Measurements from ENCODE around the gene GALNT2.

GALNT2 gene

GRCh38 chr1:230037261-230037660 lies 29.8 kb upstream of the GALNT2 start:
- Histone ChIP-seq H3K27me3 (ENCODE audit: insufficient read depth, poor library complexity, severe bottlenecking) (no peaks in the 10 kb centered on the region), H3K4me3 (replicated peaks; ENCODE audit: insufficient read depth, low read length) (no peak overlapping the region), H3K27ac (replicated peaks) (no peak overlapping the region)
- no peak for DNase-seq (ENCODE audit: low read depth in 1 of 2, low spot score in 1 of 2)
- TF ChIP-seq REST (IDR thresholded peaks at IDR 0.05; ENCODE audit: insufficient replicate concordance, low read depth) (no peak), POLR2AphosphoS5 (IDR thresholded peaks at IDR 0.05; ENCODE audit: low read depth) (no peak), GABPA (IDR thresholded peaks at IDR 0.05; ENCODE audit: low read depth) (no peak), CTCF (IDR thresholded peaks at IDR 0.05; ENCODE audit: insufficient read depth, low read length) (no peak), SPI1 (IDR thresholded peaks at IDR 0.05; ENCODE audit: borderline replicate concordance, low read depth) (no peak)

- no peak overlapping the region for H3K27ac ChIP-seq (replicated peaks)
- DNase-seq (ENCODE audit: low read depth in 1 of 2, low spot score in 1 of 2), result no peak
Observed at GRCh38 chr1:230040440-230040839, 26.6 kb upstream of the GALNT2 start.

GRCh38 chr1:230043081-230043480 lies 24.0 kb upstream of the GALNT2 start:
- DNase-seq (ENCODE audit: low read depth in 1 of 2, low spot score in 1 of 2), result no peak
- TF ChIP-seq GABPA (IDR thresholded peaks at IDR 0.05; ENCODE audit: low read depth) (no peak), POLR2AphosphoS5 (IDR thresholded peaks at IDR 0.05; ENCODE audit: low read depth) (no peak), SPI1 (IDR thresholded peaks at IDR 0.05; ENCODE audit: borderline replicate concordance, low read depth) (no peak), CTCF (IDR thresholded peaks at IDR 0.05; ENCODE audit: insufficient read depth, low read length) (no peak)
- Histone ChIP-seq H3K4me3 (replicated peaks; ENCODE audit: insufficient read depth, low read length) (no peak overlapping the region), H3K27me3 (ENCODE audit: insufficient read depth, poor library complexity, severe bottlenecking) (no peaks in the 10 kb centered on the region), H3K27ac (replicated peaks) (no peak overlapping the region)

More at GRCh38 chr1:230040440-230040839, 26.6 kb upstream of the GALNT2 start:
- Histone ChIP-seq H3K4me3 (replicated peaks; ENCODE audit: insufficient read depth, low read length) (no peak overlapping the region), H3K27me3 (ENCODE audit: insufficient read depth, poor library complexity, severe bottlenecking) (no peaks in the 10 kb centered on the region)
- TF ChIP-seq GABPA (IDR thresholded peaks at IDR 0.05; ENCODE audit: low read depth) (no peak), CTCF (IDR thresholded peaks at IDR 0.05; ENCODE audit: insufficient read depth, low read length) (no peak), SPI1 (IDR thresholded peaks at IDR 0.05; ENCODE audit: borderline replicate concordance, low read depth) (no peak), POLR2AphosphoS5 (IDR thresholded peaks at IDR 0.05; ENCODE audit: low read depth) (no peak), REST (IDR thresholded peaks at IDR 0.05; ENCODE audit: insufficient replicate concordance, low read depth) (no peak)

- no peak overlapping the region for H3K27ac ChIP-seq (replicated peaks)
- H3K4me3 ChIP-seq (replicated peaks; ENCODE audit: insufficient read depth, low read length), result no peak overlapping the region
Observed at GRCh38 chr1:230044729-230045128, 22.3 kb upstream of the GALNT2 start.

More at GRCh38 chr1:230044729-230045128, 22.3 kb upstream of the GALNT2 start:
- DNase-seq (ENCODE audit: low read depth in 1 of 2, low spot score in 1 of 2), result no peak
- no peaks in the 10 kb centered on the region for H3K27me3 ChIP-seq (ENCODE audit: insufficient read depth, poor library complexity, severe bottlenecking)
- no peak for TF ChIP-seq CTCF (IDR thresholded peaks at IDR 0.05; ENCODE audit: insufficient read depth, low read length)
- no peak for TF ChIP-seq REST (IDR thresholded peaks at IDR 0.05; ENCODE audit: insufficient replicate concordance, low read depth)
- no peak for TF ChIP-seq GABPA (IDR thresholded peaks at IDR 0.05; ENCODE audit: low read depth)
- TF ChIP-seq SPI1 (IDR thresholded peaks at IDR 0.05; ENCODE audit: borderline replicate concordance, low read depth), result no peak
- no peak for TF ChIP-seq POLR2AphosphoS5 (IDR thresholded peaks at IDR 0.05; ENCODE audit: low read depth)
